ENCODE data around the gene VAV3.
"Not testable (repeated sequence)": the region's sequence is repeated elsewhere in the genome, so short reads cannot be mapped to it uniquely, and the experiment has no call there.

The VAV3 gene

DNA sequence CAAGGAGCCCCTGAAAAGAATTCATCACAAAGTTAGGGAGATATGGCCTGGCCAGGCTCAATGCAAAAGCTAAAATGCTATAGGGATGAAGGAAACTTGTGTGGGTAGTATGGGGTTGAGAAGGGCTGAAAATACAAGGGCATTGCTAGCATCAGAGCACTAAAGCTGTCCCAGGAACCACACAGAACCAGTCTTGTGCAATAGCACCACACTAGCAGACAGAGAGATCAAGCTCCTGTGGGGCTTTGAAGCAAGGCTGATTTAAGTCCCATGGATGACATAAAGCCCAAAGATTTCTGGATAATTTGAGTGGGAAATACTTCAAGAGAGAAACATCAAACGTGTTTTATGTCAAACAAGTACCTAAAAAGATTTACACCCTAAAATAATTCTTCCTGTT, 97.1 kb downstream of the VAV3 start:
- peaks cover 61% of the 10 kb centered on the region for H3K4me1 Mint-ChIP-seq

DNA sequence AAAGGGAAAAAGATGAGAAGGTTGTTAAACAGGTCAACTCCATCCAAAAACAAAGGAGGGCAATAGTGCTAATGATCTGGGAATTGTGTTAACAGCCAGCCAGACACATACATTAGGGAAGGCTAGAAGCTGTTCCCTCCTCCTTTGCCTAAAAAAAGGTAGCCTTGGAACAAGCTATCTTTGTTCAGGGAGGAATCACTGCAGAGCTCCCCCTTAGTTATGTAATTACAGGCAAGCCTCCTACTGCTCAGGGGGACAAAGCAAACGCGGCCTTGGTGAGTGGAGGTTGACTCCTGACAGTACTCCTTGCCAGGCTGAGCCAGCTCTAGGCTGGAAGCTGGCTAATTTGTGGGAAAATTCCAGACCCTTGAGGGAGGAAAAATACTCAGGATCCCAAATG, 97.6 kb downstream of the VAV3 start:
- no peak overlapping the region for H3K4me3 Mint-ChIP-seq
- no peak for DNase-seq (ENCODE audit: low spot score in 2 of 2)
- no peaks in the 10 kb centered on the region for H3K9me3 Mint-ChIP-seq
- H3K27me3 Mint-ChIP-seq: no peaks in the 10 kb centered on the region
- peaks cover 63% of the 10 kb centered on the region for H3K4me1 Mint-ChIP-seq
- peaks cover 5% of the 10 kb centered on the region for H3K36me3 Mint-ChIP-seq (ENCODE audit: insufficient read depth)
- no peak overlapping the region for H3K27ac Mint-ChIP-seq (ENCODE audit: low read depth)
- ATAC-seq (replicated peaks; ENCODE audit: extremely low read depth, poor library complexity, severe bottlenecking): no peak

More for the DNA sequence above, 97.1 kb downstream of the VAV3 start:
- no peaks in the 10 kb centered on the region for H3K9me3 Mint-ChIP-seq
- no peak overlapping the region for H3K4me3 Mint-ChIP-seq
- H3K27me3 Mint-ChIP-seq: no peaks in the 10 kb centered on the region
- no peak for ATAC-seq (replicated peaks; ENCODE audit: extremely low read depth, poor library complexity, severe bottlenecking)
- H3K36me3 Mint-ChIP-seq (ENCODE audit: insufficient read depth): peaks cover 3% of the 10 kb centered on the region
- no peak for DNase-seq (ENCODE audit: low spot score in 2 of 2)
- no peak overlapping the region for H3K27ac Mint-ChIP-seq (ENCODE audit: low read depth)

DNA sequence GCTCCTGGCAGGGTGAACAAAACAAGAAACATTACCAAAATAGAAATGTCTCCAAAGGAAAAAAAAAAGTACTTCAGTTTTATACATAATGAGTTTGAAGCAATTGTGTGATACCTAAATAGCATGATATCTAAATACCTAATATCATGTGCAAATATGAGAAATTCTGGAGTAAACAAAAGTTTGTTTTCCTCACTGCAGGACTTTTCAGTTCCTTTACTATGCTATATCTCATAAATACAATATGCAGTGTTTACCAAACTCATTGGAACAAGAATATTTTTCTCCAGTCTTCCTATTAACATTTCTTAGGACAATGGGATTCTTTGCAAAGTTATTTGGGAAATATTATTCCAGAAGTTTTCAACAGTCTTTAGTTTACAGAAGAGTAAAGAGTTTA, 98.1 kb downstream of the VAV3 start:
- ATAC-seq (replicated peaks; ENCODE audit: extremely low read depth, poor library complexity, severe bottlenecking) (no peak), DNase-seq (ENCODE audit: low spot score in 2 of 2) (no peak)
- H3K27ac Mint-ChIP-seq (ENCODE audit: low read depth): no peak overlapping the region
- H3K27me3 Mint-ChIP-seq: no peaks in the 10 kb centered on the region
- H3K9me3 Mint-ChIP-seq: peaks cover 4% of the 10 kb centered on the region
- H3K4me3 Mint-ChIP-seq: no peak overlapping the region
- H3K4me1 Mint-ChIP-seq: peaks cover 65% of the 10 kb centered on the region
- H3K36me3 Mint-ChIP-seq (ENCODE audit: insufficient read depth): peaks cover 5% of the 10 kb centered on the region

DNA sequence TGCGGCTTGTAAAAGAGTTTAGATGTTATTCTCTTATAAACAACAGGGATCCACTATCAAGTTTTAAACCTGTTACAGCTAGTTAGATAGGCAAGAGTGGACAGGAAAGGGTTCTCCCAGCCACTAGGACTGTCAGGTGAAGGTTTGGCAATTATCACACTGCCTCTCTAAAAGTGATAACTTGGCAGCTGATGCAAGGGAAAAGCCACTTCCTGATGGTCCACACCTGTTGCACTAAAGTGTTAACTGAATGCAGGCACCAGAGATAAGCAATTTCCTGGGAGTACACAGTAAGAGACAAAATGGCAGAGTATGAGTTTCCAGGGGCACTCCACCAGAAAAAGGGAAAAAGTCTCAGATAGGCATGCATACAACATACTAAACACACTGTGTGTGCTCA, 99.4 kb downstream of the VAV3 start:
- H3K36me3 Mint-ChIP-seq (ENCODE audit: insufficient read depth): peaks cover 5% of the 10 kb centered on the region
- DNase-seq (ENCODE audit: low spot score in 2 of 2): no peak
- peak overlapping the region; percentile 41 for H3K27ac Mint-ChIP-seq (ENCODE audit: low read depth)
- H3K4me3 Mint-ChIP-seq: peak overlapping the region; percentile 1
- H3K27me3 Mint-ChIP-seq: no peaks in the 10 kb centered on the region
- peaks cover 11% of the 10 kb centered on the region for H3K9me3 Mint-ChIP-seq
- ATAC-seq (replicated peaks; ENCODE audit: extremely low read depth, poor library complexity, severe bottlenecking): no peak
- H3K4me1 Mint-ChIP-seq: peaks cover 62% of the 10 kb centered on the region

DNA sequence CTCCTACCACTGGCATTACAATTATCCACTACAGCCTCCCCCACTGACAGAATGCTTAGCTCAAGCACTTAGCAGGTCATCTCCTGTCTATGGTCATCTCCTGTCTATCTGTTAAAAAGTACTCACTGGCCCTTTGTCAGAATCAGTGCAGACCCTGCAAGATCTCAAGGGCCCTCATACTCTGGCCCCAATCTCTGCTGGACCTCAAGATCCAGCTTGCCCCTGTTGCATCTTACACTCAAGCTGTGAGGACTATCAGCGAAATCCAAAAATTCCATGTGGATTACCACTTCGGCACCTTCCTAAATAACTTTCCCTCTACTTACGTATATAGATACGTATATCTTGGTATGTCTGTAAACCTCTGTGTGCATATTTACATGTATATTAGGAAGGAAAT, 101.6 kb downstream of the VAV3 start:
- peaks cover 5% of the 10 kb centered on the region for H3K36me3 Mint-ChIP-seq (ENCODE audit: insufficient read depth)
- H3K4me3 Mint-ChIP-seq: no peak overlapping the region
- H3K27ac Mint-ChIP-seq (ENCODE audit: low read depth): peak overlapping the region; percentile 84
- H3K4me1 Mint-ChIP-seq: peaks cover 57% of the 10 kb centered on the region
- no peaks in the 10 kb centered on the region for H3K27me3 Mint-ChIP-seq
- DNase-seq (ENCODE audit: low spot score in 2 of 2): no peak
- ATAC-seq (replicated peaks; ENCODE audit: extremely low read depth, poor library complexity, severe bottlenecking): no peak
- peaks cover 11% of the 10 kb centered on the region for H3K9me3 Mint-ChIP-seq

DNA sequence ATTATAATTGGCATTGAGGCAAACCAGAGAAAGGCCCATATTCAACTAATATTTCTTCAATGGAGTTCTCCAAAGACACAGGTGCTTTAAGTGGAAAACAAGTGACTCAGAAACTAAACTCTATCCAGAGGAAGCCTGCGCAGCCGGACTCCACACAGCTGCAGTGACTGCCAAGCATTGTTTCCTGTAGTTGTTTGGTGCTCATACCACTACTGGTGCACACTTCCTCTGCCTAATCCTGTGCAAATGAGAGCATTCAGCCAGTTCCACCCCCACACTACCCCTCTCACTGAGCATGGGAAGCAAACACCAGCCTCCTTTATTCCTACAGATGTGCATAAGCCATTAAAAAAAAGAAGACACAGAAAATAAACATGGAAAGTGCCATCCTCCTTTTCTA, 102.9 kb downstream of the VAV3 start:
- ATAC-seq (replicated peaks; ENCODE audit: extremely low read depth, poor library complexity, severe bottlenecking) (no peak), DNase-seq (ENCODE audit: low spot score in 2 of 2) (no peak)
- Mint-ChIP-seq H3K9me3 (peaks cover 11% of the 10 kb centered on the region), H3K27me3 (no peaks in the 10 kb centered on the region), H3K4me3 (no peak overlapping the region), H3K27ac (ENCODE audit: low read depth) (no peak overlapping the region), H3K36me3 (ENCODE audit: insufficient read depth) (peaks cover 5% of the 10 kb centered on the region), H3K4me1 (peaks cover 44% of the 10 kb centered on the region)

DNA sequence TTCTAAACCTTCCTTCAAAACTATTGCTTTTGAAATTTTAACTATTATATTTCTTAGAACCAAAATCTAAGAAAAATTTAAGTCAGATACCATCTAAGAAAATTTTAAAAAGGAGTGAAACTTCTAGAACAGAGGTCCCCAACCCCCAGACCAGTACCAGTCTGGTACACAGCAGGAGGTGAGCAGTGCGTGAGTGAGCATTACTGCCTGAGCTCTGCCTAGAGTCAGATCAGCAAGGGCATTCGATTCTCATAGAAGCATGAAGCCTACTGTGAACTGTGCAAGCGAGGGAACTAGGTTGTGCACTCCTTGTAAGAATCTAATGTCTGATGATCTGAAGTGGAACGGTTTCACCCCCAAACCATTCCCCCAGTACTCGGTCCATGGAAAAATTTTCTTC, 106.7 kb downstream of the VAV3 start:
- Mint-ChIP-seq H3K4me1 (peaks cover 26% of the 10 kb centered on the region), H3K27me3 (no peaks in the 10 kb centered on the region), H3K36me3 (ENCODE audit: insufficient read depth) (peaks cover 2% of the 10 kb centered on the region), H3K4me3 (no peak overlapping the region), H3K27ac (ENCODE audit: low read depth) (no peak overlapping the region), H3K9me3 (peaks cover 11% of the 10 kb centered on the region)
- DNase-seq (ENCODE audit: low spot score in 2 of 2) (no peak), ATAC-seq (replicated peaks; ENCODE audit: extremely low read depth, poor library complexity, severe bottlenecking) (no peak)

DNA sequence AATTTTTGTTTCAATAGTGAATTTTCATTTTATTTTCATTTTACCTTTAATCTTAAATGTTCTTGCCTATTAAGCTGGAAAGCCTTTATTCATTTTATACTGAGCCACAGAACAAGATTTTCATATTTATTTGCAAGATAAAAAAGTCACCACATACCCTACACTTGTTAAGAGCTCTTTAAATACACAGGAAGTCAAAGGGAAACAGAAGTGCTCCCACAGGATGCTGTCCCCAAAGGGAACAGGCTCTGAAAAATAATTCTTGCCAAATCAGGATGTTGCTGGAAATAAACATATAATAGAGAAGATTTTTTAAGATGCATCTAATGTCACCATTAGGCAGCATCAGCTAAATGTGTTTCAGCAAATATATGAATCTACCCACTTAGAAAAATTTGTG, 113.6 kb downstream of the VAV3 start:
- peak overlapping the region; percentile 78 for H3K27ac Mint-ChIP-seq (ENCODE audit: low read depth)
- H3K27me3 Mint-ChIP-seq: no peaks in the 10 kb centered on the region
- no peak overlapping the region for H3K4me3 Mint-ChIP-seq
- H3K4me1 Mint-ChIP-seq: peaks cover 43% of the 10 kb centered on the region
- peaks cover 10% of the 10 kb centered on the region for H3K9me3 Mint-ChIP-seq
- DNase-seq (ENCODE audit: low spot score in 2 of 2): no peak
- no peak for ATAC-seq (replicated peaks; ENCODE audit: extremely low read depth, poor library complexity, severe bottlenecking)
- peaks cover under 1% of the 10 kb centered on the region for H3K36me3 Mint-ChIP-seq (ENCODE audit: insufficient read depth)

DNA sequence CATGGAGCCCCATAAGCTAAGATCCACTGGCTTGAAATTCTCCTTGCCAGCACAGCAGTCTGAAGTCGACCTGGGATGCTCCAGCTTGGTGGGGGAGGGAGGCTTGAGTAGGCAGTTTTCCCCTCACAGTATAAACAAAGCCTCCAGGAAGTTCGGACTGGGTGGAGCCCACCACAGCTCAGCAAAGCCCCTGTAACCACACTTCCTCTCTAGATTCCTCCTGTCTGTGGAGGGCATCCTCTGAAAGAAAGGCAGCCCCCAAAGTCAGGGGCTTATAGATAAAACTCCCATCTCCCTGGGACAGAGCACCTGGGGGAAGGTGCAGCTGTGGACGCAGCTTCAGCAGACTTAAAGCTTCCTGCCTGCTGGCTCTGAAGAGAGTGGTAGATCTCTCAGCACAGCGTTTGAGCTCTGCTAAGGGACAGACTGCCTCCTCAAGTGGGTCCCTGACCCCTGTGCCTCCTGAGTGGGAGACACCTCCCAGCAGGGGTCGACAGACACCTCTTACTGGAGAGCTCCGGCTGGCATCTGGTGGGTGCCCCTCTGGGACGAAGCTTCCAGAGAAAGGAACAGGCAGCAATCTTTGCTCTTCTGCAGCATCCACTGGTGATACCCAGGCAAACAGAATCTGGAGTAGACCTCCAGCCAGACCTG, 120.3 kb downstream of the VAV3 start:
- H3K27me3 Mint-ChIP-seq; H3K36me3 Mint-ChIP-seq (ENCODE audit: insufficient read depth); DNase-seq (ENCODE audit: low spot score in 2 of 2): not testable (repeated sequence)
- Mint-ChIP-seq H3K4me1 (peaks cover 79% of the 10 kb centered on the region), H3K9me3 (peaks cover 23% of the 10 kb centered on the region), H3K4me3 (peak overlapping the region; percentile 74), H3K27ac (ENCODE audit: low read depth) (peak overlapping the region; percentile 54)
- ATAC-seq (replicated peaks; ENCODE audit: extremely low read depth, poor library complexity, severe bottlenecking): peak; percentile 31

DNA sequence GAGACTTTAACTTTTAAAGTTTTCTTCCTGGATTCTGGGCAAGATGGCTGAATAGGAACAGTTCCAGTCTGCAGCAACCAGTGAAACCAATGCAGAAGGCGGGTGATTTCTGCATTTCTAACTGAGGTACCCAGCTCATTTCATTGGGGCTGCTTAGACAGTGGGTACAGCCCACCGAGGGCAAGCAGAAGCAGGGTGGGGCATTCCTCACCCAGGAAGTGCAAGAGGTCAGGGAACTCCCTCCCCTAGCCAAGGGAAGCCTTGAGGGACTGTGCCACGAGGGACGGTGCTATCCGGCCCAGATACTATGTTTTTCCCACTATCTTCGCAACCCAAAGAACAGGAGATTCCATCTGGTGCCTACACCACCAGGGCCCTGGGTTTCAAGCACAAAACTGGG, 121.0 kb downstream of the VAV3 start:
- no peak for ATAC-seq (replicated peaks; ENCODE audit: extremely low read depth, poor library complexity, severe bottlenecking)
- peaks cover 79% of the 10 kb centered on the region for H3K4me1 Mint-ChIP-seq
- peak overlapping the region; percentile 54 for H3K27ac Mint-ChIP-seq (ENCODE audit: low read depth)

DNA sequence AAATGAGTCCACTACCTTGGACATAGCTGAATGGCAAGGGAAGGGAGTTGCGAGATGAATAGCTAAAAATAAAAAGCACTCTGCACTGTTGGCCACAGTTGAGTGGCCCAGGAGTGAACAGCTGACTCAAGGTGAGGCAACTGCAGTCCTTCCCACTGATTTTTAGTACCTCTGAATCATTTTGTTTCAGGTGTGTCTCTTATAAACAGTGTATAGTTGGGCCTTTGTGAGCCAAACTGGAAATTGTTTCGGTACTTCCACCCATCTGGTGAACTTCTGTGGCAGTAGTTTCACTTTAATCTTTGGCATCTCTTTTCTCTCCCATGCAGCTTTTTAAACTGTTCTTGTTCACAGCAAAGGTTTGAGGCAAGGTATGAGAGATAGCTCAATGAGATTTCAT, 122.7 kb downstream of the VAV3 start:
- peak overlapping the region; percentile 56 for H3K4me3 Mint-ChIP-seq
- DNase-seq (ENCODE audit: low spot score in 2 of 2) (no peak), ATAC-seq (replicated peaks; ENCODE audit: extremely low read depth, poor library complexity, severe bottlenecking) (peak; percentile 25)
- H3K27me3 Mint-ChIP-seq: no peaks in the 10 kb centered on the region
- peaks cover 21% of the 10 kb centered on the region for H3K9me3 Mint-ChIP-seq
- H3K4me1 Mint-ChIP-seq: peaks cover 94% of the 10 kb centered on the region
- peaks cover 6% of the 10 kb centered on the region for H3K36me3 Mint-ChIP-seq (ENCODE audit: insufficient read depth)
- H3K27ac Mint-ChIP-seq (ENCODE audit: low read depth): peak overlapping the region; percentile 74

More for the DNA sequence above, 121.0 kb downstream of the VAV3 start:
- DNase-seq (ENCODE audit: low spot score in 2 of 2): no peak
- Mint-ChIP-seq H3K9me3 (peaks cover 23% of the 10 kb centered on the region), H3K4me3 (peak overlapping the region; percentile 74), H3K36me3 (ENCODE audit: insufficient read depth) (peaks cover 6% of the 10 kb centered on the region), H3K27me3 (no peaks in the 10 kb centered on the region)

DNA sequence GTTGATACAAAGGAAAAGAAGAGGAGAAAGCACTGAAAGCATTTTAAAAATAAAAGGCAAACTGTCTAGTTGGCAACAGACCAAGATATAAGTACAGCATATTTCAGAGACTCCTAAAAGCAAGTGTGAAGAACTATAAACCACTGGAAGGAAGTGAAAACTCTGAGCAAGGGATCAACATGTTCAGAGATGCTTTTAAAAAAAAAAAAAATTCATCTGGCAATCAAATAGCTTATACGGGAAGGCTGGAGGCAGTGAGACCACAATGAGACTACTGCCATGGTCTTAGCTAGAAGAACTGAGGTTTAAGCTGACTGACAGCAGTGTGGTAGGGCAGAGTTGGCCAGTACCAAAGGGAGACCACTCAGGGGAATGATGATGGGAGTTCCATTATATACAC, 124.3 kb downstream of the VAV3 start:
- H3K4me1 Mint-ChIP-seq: peaks cover 94% of the 10 kb centered on the region
- ATAC-seq (replicated peaks; ENCODE audit: extremely low read depth, poor library complexity, severe bottlenecking): peak; percentile 67
- H3K27me3 Mint-ChIP-seq: no peaks in the 10 kb centered on the region
- H3K9me3 Mint-ChIP-seq: peaks cover 9% of the 10 kb centered on the region
- H3K36me3 Mint-ChIP-seq (ENCODE audit: insufficient read depth): peaks cover 3% of the 10 kb centered on the region
- peak overlapping the region; percentile 74 for H3K27ac Mint-ChIP-seq (ENCODE audit: low read depth)
- H3K4me3 Mint-ChIP-seq: peak overlapping the region; percentile 56
- DNase-seq (ENCODE audit: low spot score in 2 of 2): no peak

DNA sequence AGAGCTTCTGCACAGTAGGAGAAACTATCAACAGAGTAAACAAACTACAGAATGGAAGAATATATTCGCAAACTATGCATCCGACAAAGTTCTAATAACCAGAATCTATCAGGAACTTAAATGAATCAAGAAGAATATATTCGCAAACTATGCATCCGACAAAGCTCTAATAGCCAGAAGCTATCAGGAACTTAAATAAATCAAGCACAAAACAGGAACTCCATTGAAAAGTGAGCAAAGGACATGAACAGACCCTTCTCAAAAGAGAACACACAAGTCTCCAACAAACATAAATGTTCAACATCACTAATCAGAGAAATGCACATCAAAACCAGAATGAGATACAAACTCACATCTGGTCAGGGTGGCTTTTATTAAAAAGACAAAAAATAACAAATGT, 126.9 kb downstream of the VAV3 start:
- no peaks in the 10 kb centered on the region for H3K27me3 Mint-ChIP-seq
- H3K27ac Mint-ChIP-seq (ENCODE audit: low read depth): no peak overlapping the region
- no peak for DNase-seq (ENCODE audit: low spot score in 2 of 2)
- H3K36me3 Mint-ChIP-seq (ENCODE audit: insufficient read depth): no peaks in the 10 kb centered on the region
- no peaks in the 10 kb centered on the region for H3K9me3 Mint-ChIP-seq
- H3K4me3 Mint-ChIP-seq: no peak overlapping the region
- H3K4me1 Mint-ChIP-seq: peaks cover 87% of the 10 kb centered on the region
- ATAC-seq (replicated peaks; ENCODE audit: extremely low read depth, poor library complexity, severe bottlenecking): no peak

Measured in central memory CD8-positive, alpha-beta T cell (primary cell).